Mesothelial cell of epicardium (in vitro differentiated cells): ENCODE results near the gene COL27A1. TPM values are rescaled to one million over a fixed set of nuclear protein-coding genes. Genes with fewer than 3 reads are reported as not detected.
A peak's percentile ranks its signal among the peaks of the same experiment; 100 is the strongest.

Experiments
- DNase-seq, 2 experiments: peaks; one replicate each; pipeline ENCODE4 v3.0.0; 2021; ENCODE audit warnings: low spot score in 2 of 2; ENCODE audit not compliant: unreplicated experiment in 2 of 2
- H3K27ac Mint-ChIP-seq: 2 replicates; pipeline ENCODE4 v1.8.0; 2021; ENCODE audit warnings: mixed read lengths
- H3K27me3 Mint-ChIP-seq: 2 replicates; pipeline ENCODE4 v1.8.0; 2021; ENCODE audit warnings: low read depth, mixed read lengths
- H3K36me3 Mint-ChIP-seq: 2 replicates; pipeline ENCODE4 v1.8.0; 2021; ENCODE audit warnings: mixed read lengths
- H3K4me1 Mint-ChIP-seq: 2 replicates; pipeline ENCODE4 v1.8.0; 2021; ENCODE audit warnings: mixed read lengths
- H3K4me3 Mint-ChIP-seq: 2 replicates; pipeline ENCODE4 v1.8.0; 2021; ENCODE audit warnings: mild to moderate bottlenecking, moderate library complexity, mixed read lengths
- H3K9me3 Mint-ChIP-seq: 2 replicates; pipeline ENCODE4 v1.8.0; 2021; ENCODE audit warnings: mixed read lengths
- total RNA-seq: library from RNA; stranded (reverse); gene quantifications from 3 replicates; pipeline ENCODE4 v1.2.1, GENCODE V29; 2021
- TF ChIP-seq, protein P1 (sequence below): fragments of 200-600 bp; sonication (generic); IDR thresholded peaks from one replicate; pipeline ENCODE4 v1.5.0; 2021; ENCODE audit warnings: antibody characterized with exemption; ENCODE audit not compliant: unreplicated experiment

The COL27A1 gene
- total RNA-seq, 1 donor from 2014 or later = 138 TPM

DNA sequence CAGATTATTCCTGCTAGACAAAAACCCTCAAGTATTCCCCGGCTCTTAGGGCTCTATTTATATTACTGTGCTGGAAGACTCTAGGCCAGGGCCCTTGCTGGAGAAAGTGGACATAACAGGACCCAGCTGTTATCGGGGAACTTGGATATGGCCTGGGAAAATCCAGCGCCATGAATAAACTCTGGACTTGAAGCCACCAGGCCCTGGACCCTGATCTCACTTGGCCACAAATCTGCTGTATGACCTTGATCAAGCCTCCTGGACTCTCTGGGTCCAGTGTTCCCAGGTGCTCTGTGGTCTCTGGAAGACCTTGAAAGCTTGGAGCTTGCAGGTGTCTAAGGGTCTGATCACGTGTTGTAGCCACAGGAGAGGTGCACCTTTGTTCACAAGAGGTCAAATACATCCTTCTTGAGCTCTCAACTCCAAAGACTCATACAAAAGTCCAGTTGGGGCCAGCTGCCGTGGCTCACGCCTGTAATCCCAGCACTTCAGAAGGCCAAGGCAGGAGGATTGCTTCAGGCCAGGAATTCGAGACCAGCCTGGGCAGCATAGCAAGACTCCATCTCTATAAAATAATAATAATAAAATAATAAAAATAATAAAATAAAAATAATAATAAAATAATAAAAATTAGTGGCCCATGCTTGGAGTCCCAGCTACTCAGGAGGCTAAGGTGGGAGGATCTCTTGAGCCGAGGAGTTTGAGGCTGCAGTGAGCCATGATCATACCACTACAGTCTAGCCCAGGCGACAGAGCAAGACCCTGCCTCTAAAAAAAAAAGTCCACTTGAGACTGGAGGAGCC, 26.5 kb downstream of the COL27A1 start:
- Mint-ChIP-seq H3K4me3 (no peak overlapping the region), H3K27ac (peak overlapping the region; percentile 91), H3K27me3 (no peaks in the 10 kb centered on the region), H3K4me1 (peaks cover 38% of the 10 kb centered on the region), H3K9me3 (no peaks in the 10 kb centered on the region), H3K36me3 (peaks cover 8% of the 10 kb centered on the region)
- no peak for DNase-seq
- TF ChIP-seq, protein P1, sequence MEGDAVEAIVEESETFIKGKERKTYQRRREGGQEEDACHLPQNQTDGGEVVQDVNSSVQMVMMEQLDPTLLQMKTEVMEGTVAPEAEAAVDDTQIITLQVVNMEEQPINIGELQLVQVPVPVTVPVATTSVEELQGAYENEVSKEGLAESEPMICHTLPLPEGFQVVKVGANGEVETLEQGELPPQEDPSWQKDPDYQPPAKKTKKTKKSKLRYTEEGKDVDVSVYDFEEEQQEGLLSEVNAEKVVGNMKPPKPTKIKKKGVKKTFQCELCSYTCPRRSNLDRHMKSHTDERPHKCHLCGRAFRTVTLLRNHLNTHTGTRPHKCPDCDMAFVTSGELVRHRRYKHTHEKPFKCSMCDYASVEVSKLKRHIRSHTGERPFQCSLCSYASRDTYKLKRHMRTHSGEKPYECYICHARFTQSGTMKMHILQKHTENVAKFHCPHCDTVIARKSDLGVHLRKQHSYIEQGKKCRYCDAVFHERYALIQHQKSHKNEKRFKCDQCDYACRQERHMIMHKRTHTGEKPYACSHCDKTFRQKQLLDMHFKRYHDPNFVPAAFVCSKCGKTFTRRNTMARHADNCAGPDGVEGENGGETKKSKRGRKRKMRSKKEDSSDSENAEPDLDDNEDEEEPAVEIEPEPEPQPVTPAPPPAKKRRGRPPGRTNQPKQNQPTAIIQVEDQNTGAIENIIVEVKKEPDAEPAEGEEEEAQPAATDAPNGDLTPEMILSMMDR = no peak

DNA sequence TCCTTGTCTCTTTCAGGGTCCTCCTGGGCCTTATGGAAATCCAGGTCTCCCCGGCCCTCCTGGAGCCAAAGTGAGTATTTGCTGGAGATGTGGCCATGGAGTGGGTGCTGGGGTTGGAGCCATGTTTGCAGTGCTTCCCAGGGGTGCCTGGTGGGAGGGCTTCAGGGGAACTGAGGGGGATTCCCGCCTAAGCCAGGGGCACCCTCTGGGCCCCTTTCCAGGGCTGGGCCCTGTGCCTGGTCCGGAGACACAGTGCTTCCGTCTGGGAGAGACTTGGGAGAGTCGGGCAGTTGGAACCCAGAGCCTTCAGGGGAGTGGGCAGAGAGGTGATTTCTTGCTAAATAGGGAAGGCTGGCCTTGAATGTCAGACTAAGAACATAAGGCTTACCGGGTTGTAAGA, 27.7 kb downstream of the COL27A1 start:
- Mint-ChIP-seq H3K9me3 (no peaks in the 10 kb centered on the region), H3K4me1 (peaks cover 27% of the 10 kb centered on the region), H3K36me3 (peaks cover 19% of the 10 kb centered on the region), H3K27ac (no peak overlapping the region), H3K27me3 (no peaks in the 10 kb centered on the region), H3K4me3 (no peak overlapping the region)
- TF ChIP-seq, protein P1 = no peak
- DNase-seq = no peak

DNA sequence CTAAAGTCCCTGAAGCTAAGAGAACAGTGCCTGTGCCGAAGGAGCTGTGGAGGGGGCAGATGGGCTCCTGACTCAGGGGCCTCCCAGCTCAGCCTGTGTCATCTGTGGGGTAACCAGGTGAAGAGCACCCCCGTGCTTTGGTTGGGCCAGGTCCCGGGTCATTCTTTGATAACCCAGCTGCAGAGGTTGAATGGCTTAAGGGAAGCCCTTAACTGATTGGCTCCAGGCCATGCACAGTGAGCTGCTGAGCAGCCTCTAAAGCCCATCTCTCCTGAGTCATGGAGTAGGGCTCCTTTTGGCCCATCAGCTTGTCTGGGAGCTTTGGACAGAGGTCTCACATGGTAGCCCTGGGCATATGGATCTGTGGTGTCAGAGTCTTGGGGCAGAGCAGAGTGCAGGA, 28.7 kb downstream of the COL27A1 start:
- DNase-seq = no peak
- Mint-ChIP-seq H3K27ac (peak overlapping the region; percentile 78), H3K4me3 (no peak overlapping the region), H3K27me3 (no peaks in the 10 kb centered on the region), H3K9me3 (peaks cover 4% of the 10 kb centered on the region), H3K4me1 (peaks cover 27% of the 10 kb centered on the region), H3K36me3 (peaks cover 26% of the 10 kb centered on the region)
- TF ChIP-seq, protein P1 = no peak

DNA sequence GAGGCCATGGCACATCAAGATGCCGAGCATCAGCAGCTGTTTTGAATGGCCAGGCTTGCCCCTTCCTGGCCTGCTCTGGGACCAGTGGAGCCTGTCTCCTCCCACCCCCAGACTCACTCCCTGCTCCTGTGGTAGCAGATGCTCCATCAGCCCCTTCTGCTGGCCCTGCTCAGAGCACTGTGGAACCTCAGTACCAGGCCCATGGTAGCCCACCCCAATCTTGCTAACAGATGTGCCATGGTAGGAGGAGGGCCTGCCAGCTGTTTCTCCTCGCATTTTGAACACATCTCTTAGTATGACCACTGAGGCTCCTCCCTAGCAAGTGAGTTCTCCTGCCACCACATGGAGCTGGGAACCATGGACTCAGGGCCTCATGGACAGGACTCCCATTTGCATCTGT, 29.5 kb downstream of the COL27A1 start:
- H3K27ac Mint-ChIP-seq = no peak overlapping the region
- H3K36me3 Mint-ChIP-seq = peaks cover 30% of the 10 kb centered on the region
- TF ChIP-seq, protein P1 = no peak
- DNase-seq = no peak
- H3K4me3 Mint-ChIP-seq = no peak overlapping the region
- peaks cover 7% of the 10 kb centered on the region for H3K9me3 Mint-ChIP-seq
- peaks cover 27% of the 10 kb centered on the region for H3K4me1 Mint-ChIP-seq
- no peaks in the 10 kb centered on the region for H3K27me3 Mint-ChIP-seq

DNA sequence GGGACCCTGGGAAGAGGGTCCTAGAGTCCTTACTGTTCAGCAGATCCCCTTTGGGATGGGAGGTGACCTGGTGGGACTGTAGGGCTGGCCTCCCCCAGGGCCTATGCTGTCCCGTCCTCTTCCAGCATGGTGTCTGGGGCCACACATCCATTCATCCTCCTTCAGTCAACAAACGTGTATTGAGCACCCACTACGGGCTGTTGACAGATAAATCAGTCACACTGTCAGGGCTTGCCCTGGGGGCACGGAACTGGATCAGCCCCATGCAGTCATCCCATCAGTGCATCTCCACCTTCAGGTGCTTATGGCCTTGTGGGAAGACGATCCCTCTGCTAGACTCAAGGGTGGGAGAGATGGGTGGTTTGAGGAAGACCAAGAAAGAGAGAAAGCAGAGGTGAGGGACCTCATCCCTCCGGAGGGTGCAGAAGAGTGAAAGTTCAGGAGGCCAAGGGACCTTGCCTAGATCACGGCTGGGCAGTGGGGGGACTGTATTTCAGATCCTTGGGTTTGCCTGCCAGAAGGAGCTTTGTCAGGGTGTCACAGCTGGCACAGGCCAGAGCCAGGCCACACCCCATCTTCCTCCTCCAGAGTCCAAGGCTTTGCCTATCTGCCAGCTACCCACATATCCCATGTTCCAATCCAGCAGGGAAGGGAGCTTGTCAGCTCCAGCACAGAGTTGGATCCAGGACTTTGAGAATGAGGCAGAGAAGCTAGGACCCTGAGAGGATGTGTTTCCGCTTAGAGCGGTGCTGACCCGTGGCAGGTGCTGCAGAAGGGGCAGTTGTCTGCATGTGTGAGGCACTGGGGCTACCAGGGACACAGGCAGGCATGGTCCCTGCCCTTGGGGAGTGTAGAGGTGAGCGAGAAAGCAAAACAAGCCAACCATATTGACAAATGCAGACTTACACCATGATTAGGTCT, 30.5 kb downstream of the COL27A1 start:
- Mint-ChIP-seq H3K36me3 (peaks cover 38% of the 10 kb centered on the region), H3K27me3 (no peaks in the 10 kb centered on the region), H3K4me3 (no peak overlapping the region), H3K9me3 (peaks cover 12% of the 10 kb centered on the region), H3K4me1 (peaks cover 18% of the 10 kb centered on the region), H3K27ac (peak overlapping the region; percentile 40)
- no peak for DNase-seq
- TF ChIP-seq, protein P1 = no peak
